Measurements from ENCODE around the gene CTNNA2.

CTNNA2 gene

GRCh38 chr2:80330527-80331450 is 817.9 kb downstream of the CTNNA2 start:
- no peak for DNase-seq (ENCODE audit: low spot score)

- DNase-seq (ENCODE audit: low spot score): no peak
Observed at GRCh38 chr2:80333886-80334285, 821.0 kb downstream of the CTNNA2 start.

GRCh38 chr2:80335411-80335810 is 822.6 kb downstream of the CTNNA2 start:
- no peak for DNase-seq (ENCODE audit: low spot score)

GRCh38 chr2:80338794-80339193 is 825.9 kb downstream of the CTNNA2 start:
- DNase-seq (ENCODE audit: low spot score): no peak

GRCh38 chr2:80340022-80340421 is 827.2 kb downstream of the CTNNA2 start:
- no peak for DNase-seq (ENCODE audit: low spot score)

- DNase-seq (ENCODE audit: low spot score): no peak
Observed at GRCh38 chr2:80348078-80348477, 835.2 kb downstream of the CTNNA2 start.

GRCh38 chr2:80348953-80349352 is 836.1 kb downstream of the CTNNA2 start:
- no peak for DNase-seq (ENCODE audit: low spot score)

- no peak for DNase-seq (ENCODE audit: low spot score)
Observed at GRCh38 chr2:80351231-80351630, 838.4 kb downstream of the CTNNA2 start.

GRCh38 chr2:80354858-80355257 is 842.0 kb downstream of the CTNNA2 start:
- DNase-seq (ENCODE audit: low spot score): no peak

GRCh38 chr2:80361904-80362303 is 849.1 kb downstream of the CTNNA2 start:
- no peak for DNase-seq (ENCODE audit: low spot score)

GRCh38 chr2:80363330-80363729 is 850.5 kb downstream of the CTNNA2 start:
- no peak for DNase-seq (ENCODE audit: low spot score)

- no peak for DNase-seq (ENCODE audit: low spot score)
Observed at GRCh38 chr2:80363791-80364349, 851.0 kb downstream of the CTNNA2 start.

- DNase-seq (ENCODE audit: low spot score): no peak
Observed at GRCh38 chr2:80364524-80365212, 851.8 kb downstream of the CTNNA2 start.

GRCh38 chr2:80365762-80366161 is 852.9 kb downstream of the CTNNA2 start:
- DNase-seq (ENCODE audit: low spot score): no peak

GRCh38 chr2:80370375-80371009 is 857.6 kb downstream of the CTNNA2 start:
- no peak for DNase-seq (ENCODE audit: low spot score)

- DNase-seq (ENCODE audit: low spot score): no peak
Observed at GRCh38 chr2:80374105-80374504, 861.3 kb downstream of the CTNNA2 start.

GRCh38 chr2:80377071-80377470 is 864.2 kb downstream of the CTNNA2 start:
- DNase-seq (ENCODE audit: low spot score): no peak

GRCh38 chr2:80380736-80381135 is 867.9 kb downstream of the CTNNA2 start:
- no peak for DNase-seq (ENCODE audit: low spot score)

GRCh38 chr2:80381666-80382065 is 868.8 kb downstream of the CTNNA2 start:
- DNase-seq (ENCODE audit: low spot score): no peak

GRCh38 chr2:80392441-80392840 is 879.6 kb downstream of the CTNNA2 start:
- no peak for DNase-seq (ENCODE audit: low spot score)

- DNase-seq (ENCODE audit: low spot score): no peak
Observed at GRCh38 chr2:80393991-80394390, 881.1 kb downstream of the CTNNA2 start.

- no peak for DNase-seq (ENCODE audit: low spot score)
Observed at GRCh38 chr2:80395251-80395650, 882.4 kb downstream of the CTNNA2 start.
